ENCODE data around the gene CA10.

CA10 gene

GRCh38 chr17:51617986-51618385 lies 540.5 kb downstream of the CA10 start:
- DNase-seq (ENCODE audit: insufficient read length, low spot score) = no peak

GRCh38 chr17:51613255-51613654 lies 545.3 kb downstream of the CA10 start:
- DNase-seq (ENCODE audit: insufficient read length, low spot score) (no peak), FAIRE-seq (no peak)

More at GRCh38 chr17:51617986-51618385, 540.5 kb downstream of the CA10 start:
- FAIRE-seq = no peak

GRCh38 chr17:51612692-51613091 lies 545.8 kb downstream of the CA10 start:
- FAIRE-seq (no peak), DNase-seq (ENCODE audit: insufficient read length, low spot score) (no peak)

GRCh38 chr17:51611585-51611984 lies 546.9 kb downstream of the CA10 start:
- no peak for DNase-seq (ENCODE audit: insufficient read length, low spot score)
- no peak for FAIRE-seq

- FAIRE-seq (no peak), DNase-seq (ENCODE audit: insufficient read length, low spot score) (no peak)
These were observed 547.7 kb downstream of the CA10 start for GRCh38 chr17:51610834-51611233.

- DNase-seq (ENCODE audit: insufficient read length, low spot score) (no peak), FAIRE-seq (no peak)
These were observed 548.4 kb downstream of the CA10 start for GRCh38 chr17:51610155-51610554.

GRCh38 chr17:51608251-51608933 lies 550.1 kb downstream of the CA10 start:
- DNase-seq (ENCODE audit: insufficient read length, low spot score) (no peak), FAIRE-seq (no peak)

GRCh38 chr17:51607512-51607911 lies 551.0 kb downstream of the CA10 start:
- FAIRE-seq (no peak), DNase-seq (ENCODE audit: insufficient read length, low spot score) (no peak)

- no peak for FAIRE-seq
- no peak for DNase-seq (ENCODE audit: insufficient read length, low spot score)
These were observed 554.1 kb downstream of the CA10 start for GRCh38 chr17:51604299-51605020.

GRCh38 chr17:51601622-51602261 lies 556.8 kb downstream of the CA10 start:
- DNase-seq (ENCODE audit: insufficient read length, low spot score) (no peak), FAIRE-seq (no peak)

- FAIRE-seq (no peak), DNase-seq (ENCODE audit: insufficient read length, low spot score) (no peak)
These were observed 559.7 kb downstream of the CA10 start for GRCh38 chr17:51598824-51599223.

GRCh38 chr17:51597345-51597744 lies 561.2 kb downstream of the CA10 start:
- DNase-seq (ENCODE audit: insufficient read length, low spot score) (no peak), FAIRE-seq (no peak)

- no peak for FAIRE-seq
- DNase-seq (ENCODE audit: insufficient read length, low spot score) = no peak
These were observed 562.6 kb downstream of the CA10 start for GRCh38 chr17:51595826-51596398.

GRCh38 chr17:51590071-51590656 lies 568.4 kb downstream of the CA10 start:
- DNase-seq (ENCODE audit: insufficient read length, low spot score) (no peak), FAIRE-seq (no peak)

GRCh38 chr17:51588063-51588462 lies 570.5 kb downstream of the CA10 start:
- FAIRE-seq (no peak), DNase-seq (ENCODE audit: insufficient read length, low spot score) (no peak)

- FAIRE-seq = no peak
These were observed 571.0 kb downstream of the CA10 start for GRCh38 chr17:51587516-51587915.

GRCh38 chr17:51585514-51586104 lies 572.9 kb downstream of the CA10 start:
- FAIRE-seq = no peak
- DNase-seq (ENCODE audit: insufficient read length, low spot score) = no peak

More at GRCh38 chr17:51587516-51587915, 571.0 kb downstream of the CA10 start:
- DNase-seq (ENCODE audit: insufficient read length, low spot score) = no peak

- no peak for FAIRE-seq
- no peak for DNase-seq (ENCODE audit: insufficient read length, low spot score)
These were observed 577.6 kb downstream of the CA10 start for GRCh38 chr17:51580869-51581268.

All from GM19239 (cell line).